Mesodermal cell (in vitro differentiated cells): ENCODE results near the gene THSD7B.
"Not testable (repeated sequence)": the region's sequence is repeated elsewhere in the genome, so short reads cannot be mapped to it uniquely, and the experiment has no call there.

Source experiments
- H3K27ac ChIP-seq: 2 replicates; pipeline ENCODE4 v1.7.0; 2013; ENCODE audit warnings: mild to moderate bottlenecking, low read depth, low read length, moderate library complexity; ENCODE audit not compliant: severe bottlenecking
- H3K36me3 ChIP-seq: 2 replicates; pipeline ENCODE4 v1.7.1; 2013; ENCODE audit warnings: mild to moderate bottlenecking, low read length, moderate library complexity; ENCODE audit not compliant: control insufficient read depth, insufficient read depth
- H3K4me1 ChIP-seq: one replicate; pipeline ENCODE4 v1.7.1; 2013; ENCODE audit warnings: mild to moderate bottlenecking, low read length; ENCODE audit not compliant: insufficient read depth, control insufficient read depth, poor library complexity, severe bottlenecking
- H3K4me3 ChIP-seq: 2 replicates; pipeline ENCODE4 v1.7.0; 2013; ENCODE audit warnings: low read length, control low read depth, mild to moderate bottlenecking; ENCODE audit not compliant: insufficient read depth, poor library complexity, severe bottlenecking; ENCODE audit errors: extremely low read depth
- H3K9me3 ChIP-seq: 2 replicates; pipeline ENCODE4 v1.7.1; 2013; ENCODE audit warnings: mild to moderate bottlenecking, low read length, moderate library complexity; ENCODE audit not compliant: control insufficient read depth
- WGBS, 2 experiments: methylation state at CpG; one replicate each; pipeline ENCODE4 v1.1.5; 2013; ENCODE audit warnings: missing lambda C conversion rate in 2 of 2; ENCODE audit not compliant: insufficient coverage in 2 of 2; 5-methylcytosine and 5-hydroxymethylcytosine counted together

The THSD7B gene

DNA sequence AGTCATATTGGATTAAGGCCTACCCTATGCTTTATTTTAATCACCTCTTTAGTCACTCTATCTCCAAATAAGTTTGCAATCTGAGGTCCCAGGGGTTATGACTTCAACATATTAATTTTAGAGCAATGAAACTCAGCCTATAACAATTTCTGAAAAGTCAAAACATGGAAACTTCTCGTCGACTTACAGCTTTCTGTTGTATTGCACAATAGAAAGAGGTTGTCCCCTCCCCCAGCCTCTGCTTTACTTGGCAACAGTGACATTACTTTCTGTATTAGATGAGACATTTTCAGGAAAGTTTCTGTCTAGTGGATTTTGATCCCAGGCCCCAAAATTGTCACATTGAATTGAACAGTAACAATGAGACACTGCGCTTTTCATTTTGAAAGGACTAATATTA lies 326.4 kb downstream of the THSD7B start:
- H3K4me3 ChIP-seq: no peak overlapping the region
- WGBS, 2 experiments: 72% methylated on average over 2 of the region's 3 CpGs; no CpG with 5 or more reads in 1 of the 2 experiments
- no peaks in the 10 kb centered on the region for H3K9me3 ChIP-seq
- H3K36me3 ChIP-seq: no peaks in the 10 kb centered on the region
- no peaks in the 10 kb centered on the region for H3K4me1 ChIP-seq
- no peak overlapping the region for H3K27ac ChIP-seq

DNA sequence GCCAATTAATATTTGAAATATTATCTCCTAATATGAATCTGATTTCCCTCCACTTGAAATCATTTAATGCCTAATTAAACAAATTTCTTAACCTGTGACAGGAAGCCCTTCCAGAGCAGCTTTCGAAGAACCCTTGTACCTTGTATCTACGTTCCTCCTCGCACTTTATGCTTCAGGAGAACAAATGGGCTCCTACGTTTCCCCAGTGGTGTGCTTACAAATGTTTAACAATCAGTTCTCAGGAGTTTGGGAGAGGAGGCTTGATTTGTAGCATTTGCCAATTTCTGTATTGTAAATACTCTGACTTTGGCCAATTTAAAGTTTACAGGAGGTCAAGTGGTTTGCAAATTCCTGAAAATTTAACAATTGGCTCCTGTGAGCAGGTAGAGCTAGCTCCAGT lies 327.8 kb downstream of the THSD7B start:
- no peaks in the 10 kb centered on the region for H3K36me3 ChIP-seq
- 98 to 100% methylated on average over 4 of the region's 4 CpGs for WGBS, 2 experiments
- no peaks in the 10 kb centered on the region for H3K4me1 ChIP-seq
- no peak overlapping the region for H3K27ac ChIP-seq
- H3K4me3 ChIP-seq: no peak overlapping the region
- H3K9me3 ChIP-seq: no peaks in the 10 kb centered on the region

- no peaks in the 10 kb centered on the region for H3K4me1 ChIP-seq
- no peak overlapping the region for H3K27ac ChIP-seq
- no peaks in the 10 kb centered on the region for H3K9me3 ChIP-seq
These were observed 330.8 kb downstream of the THSD7B start for GRCh38 chr2:137096187-137096586.

GRCh38 chr2:137096693-137097092 lies 331.3 kb downstream of the THSD7B start:
- no CpG with 5 or more reads among the region's 1 CpG for WGBS, 2 experiments
- no peaks in the 10 kb centered on the region for H3K4me1 ChIP-seq
- no peak overlapping the region for H3K4me3 ChIP-seq

More at GRCh38 chr2:137096187-137096586, 330.8 kb downstream of the THSD7B start:
- Histone ChIP-seq H3K4me3 (no peak overlapping the region), H3K36me3 (no peaks in the 10 kb centered on the region)

GRCh38 chr2:137101814-137102213 lies 336.5 kb downstream of the THSD7B start:
- H3K36me3 ChIP-seq, H3K4me3 ChIP-seq, H3K27ac ChIP-seq, H3K9me3 ChIP-seq, H3K4me1 ChIP-seq: not testable (repeated sequence)
- 96 to 100% methylated on average over 2 to 3 of the region's 3 CpGs for WGBS, 2 experiments

More at GRCh38 chr2:137096693-137097092, 331.3 kb downstream of the THSD7B start:
- no peaks in the 10 kb centered on the region for H3K9me3 ChIP-seq
- H3K27ac ChIP-seq: no peak overlapping the region
- H3K36me3 ChIP-seq: no peaks in the 10 kb centered on the region

- Histone ChIP-seq H3K4me1 (no peaks in the 10 kb centered on the region), H3K27ac (no peak overlapping the region), H3K4me3 (no peak overlapping the region), H3K9me3 (no peaks in the 10 kb centered on the region), H3K36me3 (no peaks in the 10 kb centered on the region)
These were observed 342.6 kb downstream of the THSD7B start for GRCh38 chr2:137107904-137108303.

DNA sequence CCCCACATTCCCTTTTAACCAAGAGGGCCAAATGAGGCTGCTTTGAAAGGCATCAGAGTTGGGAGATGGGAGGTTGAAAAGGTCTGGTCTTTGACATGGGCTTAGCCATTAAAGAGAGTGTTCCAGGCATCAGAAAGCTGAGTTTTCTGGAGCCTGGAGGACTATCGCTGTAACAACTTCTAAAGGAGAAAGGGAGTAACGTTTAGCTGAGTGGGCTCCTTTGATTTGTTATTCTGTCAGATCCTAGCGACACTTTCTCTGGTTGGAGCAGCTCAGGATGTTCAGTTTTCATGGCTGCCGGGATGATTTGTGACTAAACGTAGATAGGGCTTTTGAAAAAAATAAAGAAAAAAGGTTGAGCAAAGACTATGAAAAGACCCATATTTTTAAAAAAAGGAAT lies 346.6 kb downstream of the THSD7B start:
- H3K27ac ChIP-seq: no peak overlapping the region
- 89 to 100% methylated on average over 3 of the region's 5 CpGs for WGBS, 2 experiments
- no peaks in the 10 kb centered on the region for H3K9me3 ChIP-seq
- no peak overlapping the region for H3K4me3 ChIP-seq
- H3K4me1 ChIP-seq: no peaks in the 10 kb centered on the region
- no peaks in the 10 kb centered on the region for H3K36me3 ChIP-seq

- no peaks in the 10 kb centered on the region for H3K4me1 ChIP-seq
- no peaks in the 10 kb centered on the region for H3K36me3 ChIP-seq
- 79 to 85% methylated on average over 2 to 6 of the region's 10 CpGs for WGBS, 2 experiments
- H3K4me3 ChIP-seq: no peak overlapping the region
- H3K9me3 ChIP-seq: no peaks in the 10 kb centered on the region
- H3K27ac ChIP-seq: no peak overlapping the region
These were observed 349.9 kb downstream of the THSD7B start for GRCh38 chr2:137115081-137115794.

- no peaks in the 10 kb centered on the region for H3K36me3 ChIP-seq
- H3K9me3 ChIP-seq: no peaks in the 10 kb centered on the region
- no peaks in the 10 kb centered on the region for H3K4me1 ChIP-seq
- no peak overlapping the region for H3K4me3 ChIP-seq
- 83 to 100% methylated on average over 1 of the region's 1 CpG for WGBS, 2 experiments
- H3K27ac ChIP-seq: no peak overlapping the region
These were observed 350.4 kb downstream of the THSD7B start for GRCh38 chr2:137115795-137116089.

GRCh38 chr2:137117385-137117784 lies 352.0 kb downstream of the THSD7B start:
- Histone ChIP-seq H3K27ac (no peak overlapping the region), H3K36me3 (no peaks in the 10 kb centered on the region), H3K4me3 (no peak overlapping the region), H3K4me1 (no peaks in the 10 kb centered on the region), H3K9me3 (no peaks in the 10 kb centered on the region)

DNA sequence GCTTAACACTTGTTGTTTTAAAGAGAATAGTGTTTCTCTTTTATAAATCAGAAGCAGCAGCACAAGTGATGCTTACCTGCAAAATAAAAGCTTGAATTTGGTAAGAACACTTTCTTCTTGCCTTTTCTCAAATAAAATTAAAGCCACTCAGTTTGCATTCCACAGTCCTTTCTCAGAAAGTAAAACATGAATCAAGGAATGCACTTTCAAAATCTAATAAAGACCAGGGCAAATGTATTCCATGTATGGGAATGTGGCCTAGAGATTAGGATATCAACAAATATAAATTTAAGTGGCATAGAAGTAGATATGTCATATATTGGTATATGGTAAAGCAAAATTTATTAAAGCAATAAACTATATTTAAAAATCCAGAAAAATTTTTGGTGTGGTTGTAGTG lies 352.8 kb downstream of the THSD7B start:
- no peaks in the 10 kb centered on the region for H3K36me3 ChIP-seq
- no peaks in the 10 kb centered on the region for H3K4me1 ChIP-seq
- H3K9me3 ChIP-seq: no peaks in the 10 kb centered on the region
- no peak overlapping the region for H3K4me3 ChIP-seq
- H3K27ac ChIP-seq: no peak overlapping the region
